ENCODE measurements around the gene EP300.

EP300 gene

DNA sequence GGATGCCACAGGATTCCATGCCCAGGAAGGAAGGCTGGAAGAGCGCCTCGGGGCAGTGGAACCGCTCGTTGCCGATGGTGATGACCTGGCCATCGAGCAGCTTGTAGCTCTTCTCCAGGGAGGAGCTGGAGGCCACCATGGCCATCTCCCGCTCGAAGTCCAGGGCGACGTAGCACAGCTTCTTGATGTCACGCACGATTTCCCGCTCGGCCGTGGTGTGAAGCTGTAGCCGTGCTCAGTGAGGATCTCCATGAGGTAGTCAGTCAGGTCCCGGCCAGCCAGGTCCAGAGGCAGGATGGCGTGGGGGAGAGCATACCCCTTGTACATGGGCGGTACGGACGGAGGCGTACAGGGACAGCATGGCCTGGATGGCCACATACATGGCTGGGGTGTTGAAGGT, 17.9 kb upstream of the EP300 start:
- H3K4me3 ChIP-seq (ENCODE audit: control insufficient read depth, low read depth, low read length), result no peak overlapping the region
- no peak for DNase-seq (ENCODE audit: low read depth)
- TF ChIP-seq CTCF (IDR thresholded peaks at IDR 0.05; ENCODE audit: control insufficient read depth, insufficient read depth, low read depth, low read length, missing control alignments), result no peak

- no peak overlapping the region for H3K4me3 ChIP-seq (ENCODE audit: control insufficient read depth, low read depth, low read length)
- no peak for DNase-seq (ENCODE audit: low read depth)
- no peak for TF ChIP-seq CTCF (IDR thresholded peaks at IDR 0.05; ENCODE audit: control insufficient read depth, insufficient read depth, low read depth, low read length, missing control alignments)
Observed at GRCh38 chr22:41074941-41075710, 17.3 kb upstream of the EP300 start.

- H3K4me3 ChIP-seq (ENCODE audit: control insufficient read depth, low read depth, low read length), result no peak overlapping the region
- no peak for DNase-seq (ENCODE audit: low read depth)
- TF ChIP-seq CTCF (IDR thresholded peaks at IDR 0.05; ENCODE audit: control insufficient read depth, insufficient read depth, low read depth, low read length, missing control alignments), result no peak
Observed at GRCh38 chr22:41075946-41076345, 16.4 kb upstream of the EP300 start.

GRCh38 chr22:41076857-41077256, 15.5 kb upstream of the EP300 start:
- TF ChIP-seq CTCF (IDR thresholded peaks at IDR 0.05; ENCODE audit: control insufficient read depth, insufficient read depth, low read depth, low read length, missing control alignments), result no peak
- no peak for DNase-seq (ENCODE audit: low read depth)
- no peak overlapping the region for H3K4me3 ChIP-seq (ENCODE audit: control insufficient read depth, low read depth, low read length)

DNA sequence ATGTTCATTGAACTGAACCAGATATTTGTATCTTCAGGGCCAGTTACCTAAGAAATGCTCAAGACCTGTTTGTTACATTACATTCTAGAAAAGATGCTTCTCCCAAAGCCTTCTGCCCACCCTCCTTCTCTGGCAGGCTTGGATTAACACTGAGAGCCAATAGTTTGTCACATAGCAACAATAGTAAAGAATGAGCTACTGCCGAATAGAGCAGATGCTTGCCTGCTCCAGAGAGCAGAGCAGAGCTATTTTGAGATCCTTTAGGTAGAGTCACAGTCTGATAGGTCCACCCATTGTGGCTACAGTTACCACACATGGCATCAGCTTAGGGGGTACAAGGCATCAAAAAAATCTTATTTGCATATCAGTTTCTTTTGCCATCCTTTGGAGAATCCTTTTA, 13.5 kb upstream of the EP300 start:
- DNase-seq (ENCODE audit: low read depth), result no peak
- TF ChIP-seq CTCF (IDR thresholded peaks at IDR 0.05; ENCODE audit: control insufficient read depth, insufficient read depth, low read depth, low read length, missing control alignments), result no peak
- no peak overlapping the region for H3K4me3 ChIP-seq (ENCODE audit: control insufficient read depth, low read depth, low read length)

GRCh38 chr22:41085842-41086241, 6.5 kb upstream of the EP300 start:
- TF ChIP-seq CTCF (IDR thresholded peaks at IDR 0.05; ENCODE audit: control insufficient read depth, insufficient read depth, low read depth, low read length, missing control alignments), result no peak
- no peak for DNase-seq (ENCODE audit: low read depth)
- no peak overlapping the region for H3K4me3 ChIP-seq (ENCODE audit: control insufficient read depth, low read depth, low read length)
